ENCODE data around the gene WDR77.

Gene WDR77

GRCh38 chr1:111469539-111469938 lies 20.5 kb upstream of the WDR77 start:
- DNase-seq (ENCODE audit: low read depth, low spot score), result no peak

- no peak for DNase-seq (ENCODE audit: low read depth, low spot score)
Observed at GRCh38 chr1:111468717-111469100, 19.7 kb upstream of the WDR77 start.

- no peak for DNase-seq (ENCODE audit: low read depth, low spot score)
Observed at GRCh38 chr1:111467865-111468716, 19.0 kb upstream of the WDR77 start.

GRCh38 chr1:111466480-111466879 lies 17.4 kb upstream of the WDR77 start:
- no peak for DNase-seq (ENCODE audit: low read depth, low spot score)

- no peak for DNase-seq (ENCODE audit: low read depth, low spot score)
Observed at GRCh38 chr1:111465754-111466153, 16.7 kb upstream of the WDR77 start.

GRCh38 chr1:111463029-111463683 lies 14.1 kb upstream of the WDR77 start:
- DNase-seq (ENCODE audit: low read depth, low spot score), result no peak

GRCh38 chr1:111462370-111463028 lies 13.4 kb upstream of the WDR77 start:
- no peak for DNase-seq (ENCODE audit: low read depth, low spot score)

GRCh38 chr1:111461765-111462164 lies 12.7 kb upstream of the WDR77 start:
- DNase-seq (ENCODE audit: low read depth, low spot score), result no peak

- DNase-seq (ENCODE audit: low read depth, low spot score), result no peak
Observed at GRCh38 chr1:111455642-111456031, 6.6 kb upstream of the WDR77 start.

GRCh38 chr1:111454859-111455641 lies 6.0 kb upstream of the WDR77 start:
- no peak for DNase-seq (ENCODE audit: low read depth, low spot score)

GRCh38 chr1:111453706-111454105 lies 4.7 kb upstream of the WDR77 start:
- DNase-seq (ENCODE audit: low read depth, low spot score), result no peak

GRCh38 chr1:111452581-111452980 lies 3.5 kb upstream of the WDR77 start:
- no peak for DNase-seq (ENCODE audit: low read depth, low spot score)

GRCh38 chr1:111450185-111450584 lies 1.1 kb upstream of the WDR77 start:
- no peak for DNase-seq (ENCODE audit: low read depth, low spot score)

- DNase-seq (ENCODE audit: low read depth, low spot score), result no peak
Observed at GRCh38 chr1:111449703-111450017, 604 bp upstream of the WDR77 start.

- no peak for DNase-seq (ENCODE audit: low read depth, low spot score)
Observed at GRCh38 chr1:111448482-111448917, 556 bp downstream of the WDR77 start.

GRCh38 chr1:111446967-111447892 lies 1.8 kb downstream of the WDR77 start:
- no peak for DNase-seq (ENCODE audit: low read depth, low spot score)

- DNase-seq (ENCODE audit: low read depth, low spot score), result no peak
Observed at GRCh38 chr1:111446546-111446945, 2.5 kb downstream of the WDR77 start.

- no peak for DNase-seq (ENCODE audit: low read depth, low spot score)
Observed at GRCh38 chr1:111444031-111444430, 5.0 kb downstream of the WDR77 start.

GRCh38 chr1:111442457-111442856 lies 6.6 kb downstream of the WDR77 start:
- no peak for DNase-seq (ENCODE audit: low read depth, low spot score)

- DNase-seq (ENCODE audit: low read depth, low spot score), result peak; percentile 9
Observed at GRCh38 chr1:111441573-111442192, 7.4 kb downstream of the WDR77 start.

All from iPS DF 19.7 (cell line).